Gastrocnemius medialis (tissue), 4 donors: ENCODE data around the gene RNLS. TPM values are rescaled to one million over a fixed set of nuclear protein-coding genes. Genes with fewer than 3 reads are reported as not detected.

Source experiments
- ATAC-seq, 2 donors: fragments of 150-250 bp; one replicate each; pipeline ENCODE4 v1.9.1; 2016
- DNase-seq, 2 donors: peaks; one replicate each; pipeline ENCODE4 v3.0.0-alpha.2; 2019
- H3K27ac ChIP-seq, 4 donors: fragments of 200-600 bp; sonication (generic); 1 replicate in 1 of 4; 2 replicates in 3 of 4; pipeline ENCODE4 v1.5.1; 2016 to 2018; ENCODE audit warnings: mild to moderate bottlenecking in 2 of 4, moderate library complexity in 1 of 4
- H3K27me3 ChIP-seq, 3 donors: fragments of 200-600 bp; sonication (generic) in 2 of 3; 1 replicate in 1 of 3; 2 replicates in 2 of 3; pipeline versions ENCODE4 v1.5.1 to v1.6.0; 2016 to 2019; ENCODE audit warnings: mild to moderate bottlenecking in 1 of 3, moderate library complexity in 1 of 3
- H3K36me3 ChIP-seq, 2 donors: fragments of 200-600 bp; sonication (generic) in 1 of 2; one replicate each; pipeline ENCODE4 v1.5.1; 2017 to 2018
- H3K4me1 ChIP-seq, 2 donors: fragments of 200-600 bp; sonication (generic) in 1 of 2; one replicate each; pipeline ENCODE4 v1.5.1; 2016 to 2017; ENCODE audit warnings: mild to moderate bottlenecking in 2 of 2
- H3K4me3 ChIP-seq, 4 donors: fragments of 200-600 bp; sonication (generic) in 3 of 4; 1 replicate in 1 of 4; 2 replicates in 3 of 4; pipeline ENCODE4 v1.5.1; 2016 to 2019; ENCODE audit warnings: mild to moderate bottlenecking in 2 of 4
- H3K9me3 ChIP-seq, 3 donors: fragments of 200-600 bp; sonication (generic) in 2 of 3; 1 replicate in 1 of 3; 2 replicates in 2 of 3; pipeline ENCODE4 v1.5.1; 2016 to 2019
- POLR2A ChIP-seq, 2 donors: fragments of 450-650 bp; IDR thresholded peaks; one replicate each; pipeline ENCODE4 v1.6.1; 2017; ENCODE audit warnings: antibody characterized with exemption in 2 of 2, mild to moderate bottlenecking in 2 of 2, moderate library complexity in 2 of 2
- in situ Hi-C, 4 donors: fragments of 200-750 bp; cut with MboI; loops; one replicate each; pipeline versions ENCODE4 v1.15.0 to v1.8.0; 2017; ENCODE audit warnings: low sequenced_read_pairs in 4 of 4
- intact Hi-C: fragments of 100-400 bp; cut with DNase I; formaldehyde crosslinking; loops from one replicate; pipeline ENCODE4 v1.15.1; 2023; ENCODE audit warnings: low total_unique reads
- total RNA-seq, 4 donors: library from RNA; depleted of rRNA; stranded (reverse); fragments of >200 nt; gene quantifications; one replicate each; pipeline versions ENCODE4 v1.1.0 to v1.2.3, GENCODE V29; 2016
- TF ChIP-seq, protein P1 (sequence below), 5 experiments: fragments of 450-650 bp in 3 of 5; fragments of 200-600 bp in 2 of 5; sonication (generic) in 2 of 5; IDR thresholded peaks in 4 of 5; conservative IDR thresholded peaks in 1 of 5; 1 replicate in 4 of 5; 2 replicates in 1 of 5; pipeline ENCODE4 v1.5.1; 2016 to 2019; ENCODE audit warnings: antibody characterized with exemption in 5 of 5, mild to moderate bottlenecking in 3 of 5, moderate library complexity in 3 of 5

The RNLS gene
- total RNA-seq, 4 donors from 2014 or later: 8.1 to 17.5 (median 9.7) TPM

DNA sequence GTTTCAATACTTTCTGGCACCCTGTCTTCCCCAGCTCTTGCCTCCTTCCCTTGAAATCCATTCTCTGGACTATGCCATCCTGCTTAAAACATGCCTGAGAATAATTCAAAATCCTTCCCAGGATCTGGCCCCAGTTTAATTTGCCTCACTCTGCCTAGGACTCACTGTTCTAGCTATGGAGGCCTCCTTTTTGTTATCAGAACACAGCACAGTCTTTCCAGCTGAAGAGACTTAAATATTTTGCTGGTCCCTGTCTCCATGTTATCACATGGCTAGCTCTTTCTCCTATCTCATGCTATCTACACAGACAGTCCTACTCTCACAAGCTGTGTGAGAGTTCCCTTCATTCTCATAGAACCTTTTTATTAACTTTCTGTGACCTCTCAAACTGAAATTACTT lies 194.8 kb downstream of the RNLS start:
- peak overlapping the region; percentile 21 to 53 (median 41) for H3K27ac ChIP-seq
- H3K4me1 ChIP-seq: peaks cover 12 to 20% of the 10 kb centered on the region in 2 donors
- H3K4me3 ChIP-seq: no peak overlapping the region
- no peaks in the 10 kb centered on the region for H3K27me3 ChIP-seq
- no peaks in the 10 kb centered on the region for H3K9me3 ChIP-seq
- in situ Hi-C loops (loop anchor here in 1 of 4 donors (5.0 kb wide), 1 partner anchor 526 kb away; the partner anchor contains the start of genes KLLN and PTEN), intact Hi-C loops (loop anchor here (2.0 to 5.0 kb wide), 3 partner anchors 164 to 528 kb away; no protein-coding TSS in a partner anchor)
- TF ChIP-seq POLR2A (IDR thresholded peaks at IDR 0.05): no peak
- TF ChIP-seq, protein P1, sequence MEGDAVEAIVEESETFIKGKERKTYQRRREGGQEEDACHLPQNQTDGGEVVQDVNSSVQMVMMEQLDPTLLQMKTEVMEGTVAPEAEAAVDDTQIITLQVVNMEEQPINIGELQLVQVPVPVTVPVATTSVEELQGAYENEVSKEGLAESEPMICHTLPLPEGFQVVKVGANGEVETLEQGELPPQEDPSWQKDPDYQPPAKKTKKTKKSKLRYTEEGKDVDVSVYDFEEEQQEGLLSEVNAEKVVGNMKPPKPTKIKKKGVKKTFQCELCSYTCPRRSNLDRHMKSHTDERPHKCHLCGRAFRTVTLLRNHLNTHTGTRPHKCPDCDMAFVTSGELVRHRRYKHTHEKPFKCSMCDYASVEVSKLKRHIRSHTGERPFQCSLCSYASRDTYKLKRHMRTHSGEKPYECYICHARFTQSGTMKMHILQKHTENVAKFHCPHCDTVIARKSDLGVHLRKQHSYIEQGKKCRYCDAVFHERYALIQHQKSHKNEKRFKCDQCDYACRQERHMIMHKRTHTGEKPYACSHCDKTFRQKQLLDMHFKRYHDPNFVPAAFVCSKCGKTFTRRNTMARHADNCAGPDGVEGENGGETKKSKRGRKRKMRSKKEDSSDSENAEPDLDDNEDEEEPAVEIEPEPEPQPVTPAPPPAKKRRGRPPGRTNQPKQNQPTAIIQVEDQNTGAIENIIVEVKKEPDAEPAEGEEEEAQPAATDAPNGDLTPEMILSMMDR (IDR thresholded peaks at IDR 0.05 in 4 of 5, conservative IDR thresholded peaks at IDR 0.05 in 1 of 5): no peak
- ATAC-seq (no peak), DNase-seq (no peak)
- no peaks in the 10 kb centered on the region for H3K36me3 ChIP-seq

DNA sequence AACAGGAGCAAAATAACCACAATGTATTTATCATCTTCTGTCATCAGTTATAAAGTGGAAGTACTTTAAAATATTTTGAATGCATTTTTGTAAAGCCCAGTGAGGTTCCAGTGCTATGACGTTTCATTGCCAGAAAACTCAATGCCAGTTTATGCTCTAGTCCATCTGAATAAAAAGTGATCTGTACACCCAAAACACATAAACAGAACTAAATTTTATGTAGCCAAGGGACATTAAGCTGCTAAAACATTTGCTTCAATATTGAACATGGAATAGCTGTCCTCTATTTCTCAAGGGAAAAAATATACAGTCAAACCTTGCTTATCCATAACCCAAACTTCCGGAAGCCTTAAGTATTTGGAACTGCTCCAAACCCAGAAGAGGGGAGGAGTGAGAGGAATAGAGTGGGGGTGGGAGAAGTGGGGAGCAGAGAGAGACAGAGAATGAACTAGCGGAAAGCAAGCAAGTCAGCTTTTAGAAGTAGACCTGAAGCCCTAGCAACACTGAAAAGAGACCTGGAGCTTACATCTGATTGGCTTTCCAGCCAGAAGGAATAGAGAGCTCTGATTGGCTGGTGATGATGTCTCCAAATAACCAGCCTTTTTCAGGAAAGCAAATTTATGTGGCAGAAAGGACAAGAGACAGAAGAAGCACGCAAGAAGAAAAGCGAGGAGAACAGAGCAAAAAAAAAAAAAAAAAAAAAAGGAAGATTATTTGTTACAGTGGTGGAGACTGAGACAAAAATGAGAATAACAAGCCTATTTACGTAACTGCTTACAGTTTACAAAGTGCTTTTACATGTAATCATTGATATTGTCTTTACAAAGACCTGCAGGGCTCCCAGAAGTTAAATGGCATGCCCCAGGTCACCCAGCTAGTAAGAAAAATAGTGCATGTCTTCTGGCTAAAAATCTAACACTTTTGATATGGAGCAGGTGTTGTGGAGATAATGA lies 196.0 kb downstream of the RNLS start:
- peaks cover 12 to 20% of the 10 kb centered on the region in 2 donors for H3K4me1 ChIP-seq
- intact Hi-C loops (loop anchor here (5.0 kb wide), 2 partner anchors 165 to 270 kb away; no protein-coding TSS in a partner anchor), in situ Hi-C loops (loop anchor here in 1 of 4 donors (5.0 kb wide), 1 partner anchor 525 kb away; the partner anchor contains the start of genes KLLN and PTEN)
- TF ChIP-seq, protein P1 (IDR thresholded peaks at IDR 0.05 in 4 of 5, conservative IDR thresholded peaks at IDR 0.05 in 1 of 5): no peak
- TF ChIP-seq POLR2A (IDR thresholded peaks at IDR 0.05): peak in 1 of 2 donors; percentile 26
- H3K36me3 ChIP-seq: no peaks in the 10 kb centered on the region
- DNase-seq (peak; percentile 16 to 18), ATAC-seq (peak; percentile 75 to 76)
- no peaks in the 10 kb centered on the region for H3K27me3 ChIP-seq
- H3K9me3 ChIP-seq: no peaks in the 10 kb centered on the region
- H3K27ac ChIP-seq: peak overlapping the region; percentile 22 to 56 (median 41)
- H3K4me3 ChIP-seq: peak overlapping the region in 3 of 4 donors; percentile 16 to 30 (median 29)

DNA sequence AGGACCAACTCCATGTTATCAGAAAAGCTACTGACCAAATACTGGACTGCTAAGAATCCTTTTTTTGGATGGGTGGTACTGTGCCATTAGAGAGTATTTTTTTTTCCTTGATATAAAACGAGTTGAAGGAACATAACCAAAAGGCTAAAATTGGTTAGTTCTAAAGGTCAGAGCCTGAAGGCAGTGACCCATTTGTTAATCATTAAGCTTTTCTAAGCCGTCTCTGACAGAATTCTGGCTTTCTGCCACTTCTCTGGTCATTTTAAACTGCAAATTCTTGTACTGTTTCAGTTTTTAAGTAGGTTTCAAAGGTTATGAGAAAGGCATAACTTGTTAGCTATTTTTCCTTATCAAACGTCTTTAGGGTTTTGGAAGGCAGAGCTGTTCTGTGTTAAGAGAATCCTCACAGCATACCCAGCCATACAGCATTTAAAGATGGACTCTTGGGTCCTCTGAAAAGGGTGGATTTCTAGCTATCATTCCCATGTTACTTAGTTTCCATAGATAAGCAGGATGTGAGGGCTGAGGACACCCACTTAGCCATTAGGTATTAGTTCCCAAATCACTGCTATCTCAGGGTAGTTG lies 196.8 kb downstream of the RNLS start:
- H3K27me3 ChIP-seq: no peaks in the 10 kb centered on the region
- H3K36me3 ChIP-seq: no peaks in the 10 kb centered on the region
- in situ Hi-C loops (loop anchor here in 1 of 4 donors (5.0 kb wide), 1 partner anchor 524 kb away; the partner anchor contains the start of genes KLLN and PTEN), intact Hi-C loops (loop anchor here (5.0 kb wide), 2 partner anchors 166 to 269 kb away; no protein-coding TSS in a partner anchor)
- H3K4me1 ChIP-seq: peaks cover 12 to 20% of the 10 kb centered on the region in 2 donors
- H3K27ac ChIP-seq: peak overlapping the region; percentile 22 to 56 (median 41)
- DNase-seq (no peak), ATAC-seq (no peak)
- peak overlapping the region in 1 of 4 donors; percentile 30 for H3K4me3 ChIP-seq
- TF ChIP-seq, protein P1 (IDR thresholded peaks at IDR 0.05 in 4 of 5, conservative IDR thresholded peaks at IDR 0.05 in 1 of 5): no peak
- TF ChIP-seq POLR2A (IDR thresholded peaks at IDR 0.05): no peak
- H3K9me3 ChIP-seq: no peaks in the 10 kb centered on the region

DNA sequence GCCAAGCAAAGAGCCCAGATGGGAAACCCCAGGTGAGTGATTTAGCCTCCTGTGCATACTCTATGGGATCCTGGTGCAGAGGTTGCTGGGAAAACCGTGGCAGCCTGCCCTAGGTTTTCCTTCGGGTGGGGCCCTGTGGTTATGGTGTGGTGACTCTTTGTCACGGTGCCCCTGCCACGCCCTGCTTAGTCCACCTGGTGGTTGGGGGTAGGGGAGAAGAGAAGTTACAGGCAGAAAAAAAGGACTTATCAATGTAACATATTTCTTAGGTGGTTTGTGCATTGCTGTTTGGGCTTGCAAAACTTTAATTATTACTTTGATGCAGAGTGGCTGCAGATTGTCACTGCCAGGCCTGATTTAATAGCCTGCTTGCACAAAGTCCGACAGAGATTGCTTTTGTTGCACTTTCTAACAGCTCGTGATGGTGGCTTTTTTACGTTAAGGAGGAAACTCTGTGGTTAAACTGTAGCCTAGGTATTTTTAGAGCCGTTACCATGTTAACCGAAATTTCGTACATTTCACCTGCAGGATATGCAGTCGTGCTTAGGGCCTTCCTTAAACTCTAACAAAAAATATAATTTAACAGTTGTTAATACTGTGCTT lies 197.4 kb downstream of the RNLS start:
- intact Hi-C loops (loop anchor here (5.0 kb wide), 2 partner anchors 167 to 268 kb away; no protein-coding TSS in a partner anchor), in situ Hi-C loops (loop anchor here in 1 of 4 donors (5.0 kb wide), 1 partner anchor 523 kb away; the partner anchor contains the start of genes KLLN and PTEN)
- Histone ChIP-seq H3K36me3 (no peaks in the 10 kb centered on the region), H3K9me3 (no peaks in the 10 kb centered on the region), H3K4me3 (no peak overlapping the region), H3K27me3 (no peaks in the 10 kb centered on the region), H3K27ac (peak overlapping the region in 3 of 4 donors; percentile 35 to 56 (median 47)), H3K4me1 (peaks cover 12 to 20% of the 10 kb centered on the region in 2 donors)
- TF ChIP-seq POLR2A (IDR thresholded peaks at IDR 0.05): no peak
- TF ChIP-seq, protein P1 (IDR thresholded peaks at IDR 0.05 in 4 of 5, conservative IDR thresholded peaks at IDR 0.05 in 1 of 5): peak in 1 of 5 experiments; percentile 16
- peak; percentile 11 to 36 for DNase-seq
- ATAC-seq: peak; percentile 4 to 48
